B cell (primary cell): ENCODE data around the gene CFH.
"Not testable (repeated sequence)": the region's sequence is repeated elsewhere in the genome, so short reads cannot be mapped to it uniquely, and the experiment has no call there.

Source experiments
- CTCF ChIP-seq: fragments of 200-600 bp; IDR thresholded peaks from one replicate; pipeline ENCODE4 v1.8.0; 2022; ENCODE audit warnings: antibody characterized with exemption, mild to moderate bottlenecking
- EZH2 ChIP-seq: IDR thresholded peaks from 2 replicates; pipeline ENCODE4 v1.6.1; 2012; ENCODE audit warnings: borderline replicate concordance, low read depth, mild to moderate bottlenecking, moderate library complexity, low read length; ENCODE audit not compliant: insufficient read depth, poor library complexity, severe bottlenecking

- not testable (repeated sequence) for TF ChIP-seq EZH2, CTCF
These were observed 58.0 kb downstream of the CFH start for GRCh38 chr1:196709892-196710291.
